Activated T-helper 17 cell treated with anti-CD3 and anti-CD28 coated beads, Interleukin-2, amount 50 U/mL, for 72 hours (primary cell): Measurements from ENCODE around the gene STAT5B. TPM values are rescaled to one million over a fixed set of nuclear protein-coding genes. Genes with fewer than 3 reads are reported as not detected.
"Not testable (repeated sequence)": the region's sequence is repeated elsewhere in the genome, so short reads cannot be mapped to it uniquely, and the experiment has no call there.

Experiments used
- ATAC-seq: fragments of 150-1000 bp; cut with Tn5 transposase; replicated peaks from 2 replicates; pipeline ENCODE4 v1.10.0; 2021; ENCODE audit warnings: mild to moderate bottlenecking, moderate library complexity
- H3K27ac Mint-ChIP-seq: one replicate; pipeline ENCODE4 v1.8.0; 2022; ENCODE audit warnings: mixed read lengths
- H3K27me3 Mint-ChIP-seq: one replicate; pipeline ENCODE4 v1.8.0; 2022; ENCODE audit warnings: mixed read lengths
- H3K36me3 Mint-ChIP-seq: one replicate; pipeline ENCODE4 v1.8.0; 2022; ENCODE audit warnings: low read depth, mild to moderate bottlenecking, mixed read lengths
- H3K4me1 Mint-ChIP-seq: one replicate; pipeline ENCODE4 v1.8.0; 2022; ENCODE audit warnings: mixed read lengths
- H3K4me3 Mint-ChIP-seq: one replicate; pipeline ENCODE4 v1.8.0; 2022; ENCODE audit warnings: mild to moderate bottlenecking, mixed read lengths
- H3K9me3 Mint-ChIP-seq: one replicate; pipeline ENCODE4 v1.8.0; 2022; ENCODE audit warnings: mixed read lengths
- total RNA-seq, 2 donors: library from RNA; stranded (reverse); gene quantifications; one replicate each; pipeline ENCODE4 v1.2.3, GENCODE V29; 2022

Gene STAT5B
- total RNA-seq, 2 donors from 2014 or later, result 124 to 255 TPM

DNA sequence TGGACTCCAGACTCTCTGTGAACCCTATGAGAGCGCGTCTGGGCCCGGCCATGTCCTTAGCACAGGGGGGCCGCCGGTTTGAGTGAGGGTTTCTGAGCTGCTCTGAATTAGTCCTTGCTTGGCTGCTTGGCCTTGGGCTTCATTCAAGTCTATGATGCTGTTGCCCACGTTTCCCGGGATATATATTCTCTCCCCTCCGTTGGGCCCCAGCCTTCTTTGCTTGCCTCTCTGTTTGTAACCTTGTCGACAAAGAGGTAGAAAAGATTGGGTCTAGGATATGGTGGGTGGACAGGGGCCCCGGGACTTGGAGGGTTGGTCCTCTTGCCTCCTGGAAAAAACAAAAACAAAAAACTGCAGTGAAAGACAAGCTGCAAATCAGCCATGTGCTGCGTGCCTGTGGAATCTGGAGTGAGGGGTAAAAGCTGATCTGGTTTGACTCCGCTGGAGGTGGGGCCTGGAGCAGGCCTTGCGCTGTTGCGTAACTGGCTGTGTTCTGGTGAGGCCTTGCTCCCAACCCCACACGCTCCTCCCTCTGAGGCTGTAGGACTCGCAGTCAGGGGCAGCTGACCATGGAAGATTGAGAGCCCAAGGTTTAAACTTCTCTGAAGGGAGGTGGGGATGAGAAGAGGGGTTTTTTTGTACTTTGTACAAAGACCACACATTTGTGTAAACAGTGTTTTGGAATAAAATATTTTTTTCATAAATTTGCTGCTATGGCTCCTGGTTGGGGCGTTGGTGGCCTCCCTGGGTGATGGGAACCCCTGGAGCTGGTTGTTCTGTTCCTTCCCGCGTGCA, 35.2 kb upstream of the STAT5B start:
- H3K4me3 Mint-ChIP-seq, result peak overlapping the region; percentile 63
- H3K27ac Mint-ChIP-seq, result peak overlapping the region; percentile 86
- ATAC-seq, result peak; percentile 7
- H3K36me3 Mint-ChIP-seq, result peaks cover 100% of the 10 kb centered on the region
- H3K27me3 Mint-ChIP-seq, result no peaks in the 10 kb centered on the region
- peaks cover 45% of the 10 kb centered on the region for H3K4me1 Mint-ChIP-seq
- no peaks in the 10 kb centered on the region for H3K9me3 Mint-ChIP-seq

DNA sequence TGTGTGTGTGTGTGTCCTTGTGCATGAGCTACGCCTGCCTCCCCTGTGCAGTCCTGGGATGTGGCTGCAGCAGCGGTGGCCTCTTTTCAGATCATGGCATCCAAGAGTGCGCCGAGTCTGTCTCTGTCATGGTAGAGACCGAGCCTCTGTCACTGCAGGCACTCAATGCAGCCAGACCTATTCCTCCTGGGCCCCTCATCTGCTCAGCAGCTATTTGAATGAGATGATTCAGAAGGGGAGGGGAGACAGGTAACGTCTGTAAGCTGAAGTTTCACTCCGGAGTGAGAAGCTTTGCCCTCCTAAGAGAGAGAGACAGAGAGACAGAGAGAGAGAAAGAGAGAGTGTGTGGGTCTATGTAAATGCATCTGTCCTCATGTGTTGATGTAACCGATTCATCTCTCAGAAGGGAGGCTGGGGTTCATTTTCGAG, 34.6 kb upstream of the STAT5B start:
- peak overlapping the region; percentile 63 for H3K4me3 Mint-ChIP-seq
- no peaks in the 10 kb centered on the region for H3K27me3 Mint-ChIP-seq
- peak; percentile 38 for ATAC-seq
- H3K36me3 Mint-ChIP-seq, result peaks cover 100% of the 10 kb centered on the region
- H3K9me3 Mint-ChIP-seq, result no peaks in the 10 kb centered on the region
- peak overlapping the region; percentile 86 for H3K27ac Mint-ChIP-seq
- peaks cover 48% of the 10 kb centered on the region for H3K4me1 Mint-ChIP-seq

GRCh38 chr17:42309986-42310786, 34.0 kb upstream of the STAT5B start:
- H3K27me3 Mint-ChIP-seq, result no peaks in the 10 kb centered on the region
- H3K4me3 Mint-ChIP-seq, result peak overlapping the region; percentile 63
- no peak for ATAC-seq
- peaks cover 43% of the 10 kb centered on the region for H3K4me1 Mint-ChIP-seq
- H3K9me3 Mint-ChIP-seq, result no peaks in the 10 kb centered on the region
- H3K36me3 Mint-ChIP-seq, result peaks cover 98% of the 10 kb centered on the region
- peak overlapping the region; percentile 86 for H3K27ac Mint-ChIP-seq

- H3K4me1 Mint-ChIP-seq, result peaks cover 46% of the 10 kb centered on the region
- peak overlapping the region; percentile 4 for H3K4me3 Mint-ChIP-seq
- no peaks in the 10 kb centered on the region for H3K9me3 Mint-ChIP-seq
- no peak for ATAC-seq
- peak overlapping the region; percentile 86 for H3K27ac Mint-ChIP-seq
- no peaks in the 10 kb centered on the region for H3K27me3 Mint-ChIP-seq
- H3K36me3 Mint-ChIP-seq, result peaks cover 98% of the 10 kb centered on the region
These were observed 33.0 kb upstream of the STAT5B start for GRCh38 chr17:42309142-42309541.

DNA sequence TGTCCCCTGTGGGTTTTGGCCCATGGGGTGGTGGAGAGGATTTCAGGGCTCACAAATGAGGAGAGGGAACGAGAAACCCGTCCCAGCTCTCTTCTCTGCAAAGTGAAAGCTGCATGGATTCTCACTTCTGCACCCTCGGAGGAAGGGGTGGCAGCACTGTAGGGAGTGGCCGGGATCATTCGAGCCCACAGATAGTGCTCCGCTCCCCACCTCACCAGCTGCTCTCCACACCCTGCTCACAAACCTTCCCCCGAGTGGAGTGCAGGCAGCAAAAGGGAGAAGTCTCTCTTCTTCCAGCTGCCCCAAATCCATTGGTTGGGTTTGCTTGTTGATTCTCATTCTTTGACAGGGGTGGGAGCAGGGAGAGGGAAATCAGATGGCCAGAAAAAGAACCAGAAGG, 32.3 kb upstream of the STAT5B start:
- peak overlapping the region; percentile 86 for H3K27ac Mint-ChIP-seq
- H3K4me1 Mint-ChIP-seq, result peaks cover 47% of the 10 kb centered on the region
- H3K9me3 Mint-ChIP-seq, result no peaks in the 10 kb centered on the region
- H3K4me3 Mint-ChIP-seq, result peak overlapping the region; percentile 4
- peaks cover 98% of the 10 kb centered on the region for H3K36me3 Mint-ChIP-seq
- no peak for ATAC-seq
- H3K27me3 Mint-ChIP-seq, result no peaks in the 10 kb centered on the region

DNA sequence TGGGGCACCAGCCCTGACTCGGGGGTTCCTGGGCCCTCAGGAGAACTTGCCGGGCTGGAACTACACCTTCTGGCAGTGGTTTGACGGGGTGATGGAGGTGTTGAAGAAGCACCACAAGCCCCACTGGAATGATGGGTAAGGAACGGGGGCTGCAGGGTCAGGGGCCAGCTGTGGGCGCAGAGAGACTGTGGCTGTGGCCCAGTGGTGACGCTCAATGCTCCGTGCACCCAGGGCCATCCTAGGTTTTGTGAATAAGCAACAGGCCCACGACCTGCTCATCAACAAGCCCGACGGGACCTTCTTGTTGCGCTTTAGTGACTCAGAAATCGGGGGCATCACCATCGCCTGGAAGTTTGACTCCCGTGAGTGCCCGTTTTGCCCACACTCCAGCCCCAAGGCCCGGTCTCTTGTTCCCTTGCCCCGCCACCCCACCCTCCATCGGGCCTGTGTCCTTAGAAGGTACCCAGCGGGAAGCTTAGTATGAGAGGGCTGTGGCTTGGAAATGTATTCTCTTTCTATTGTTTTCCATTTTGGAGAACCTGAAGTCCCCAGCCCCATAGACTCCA, 31.3 kb upstream of the STAT5B start:
- no peaks in the 10 kb centered on the region for H3K9me3 Mint-ChIP-seq
- no peak for ATAC-seq
- H3K27ac Mint-ChIP-seq, result peak overlapping the region; percentile 58
- peak overlapping the region; percentile 11 for H3K4me3 Mint-ChIP-seq
- no peaks in the 10 kb centered on the region for H3K27me3 Mint-ChIP-seq
- peaks cover 47% of the 10 kb centered on the region for H3K4me1 Mint-ChIP-seq
- peaks cover 98% of the 10 kb centered on the region for H3K36me3 Mint-ChIP-seq

GRCh38 chr17:42306385-42306667, 30.1 kb upstream of the STAT5B start:
- H3K4me1 Mint-ChIP-seq, result peaks cover 43% of the 10 kb centered on the region
- no peaks in the 10 kb centered on the region for H3K9me3 Mint-ChIP-seq
- H3K4me3 Mint-ChIP-seq, result no peak overlapping the region
- H3K36me3 Mint-ChIP-seq, result peaks cover 98% of the 10 kb centered on the region
- peak overlapping the region; percentile 89 for H3K27ac Mint-ChIP-seq
- no peak for ATAC-seq
- H3K27me3 Mint-ChIP-seq, result no peaks in the 10 kb centered on the region

GRCh38 chr17:42305543-42306384, 29.6 kb upstream of the STAT5B start:
- peak overlapping the region; percentile 89 for H3K27ac Mint-ChIP-seq
- H3K4me1 Mint-ChIP-seq, result peaks cover 39% of the 10 kb centered on the region
- H3K9me3 Mint-ChIP-seq, result no peaks in the 10 kb centered on the region
- no peak overlapping the region for H3K4me3 Mint-ChIP-seq
- ATAC-seq, result no peak
- H3K27me3 Mint-ChIP-seq, result no peaks in the 10 kb centered on the region
- peaks cover 98% of the 10 kb centered on the region for H3K36me3 Mint-ChIP-seq

GRCh38 chr17:42305031-42305330, 28.8 kb upstream of the STAT5B start:
- Mint-ChIP-seq H3K4me1 (peaks cover 32% of the 10 kb centered on the region), H3K27ac (peak overlapping the region; percentile 74), H3K36me3 (peaks cover 95% of the 10 kb centered on the region)
- not testable (repeated sequence) for H3K9me3 Mint-ChIP-seq, ATAC-seq, H3K27me3 Mint-ChIP-seq, H3K4me3 Mint-ChIP-seq

- no peak for ATAC-seq
- H3K27ac Mint-ChIP-seq, result peak overlapping the region; percentile 76
- no peaks in the 10 kb centered on the region for H3K27me3 Mint-ChIP-seq
- peaks cover 26% of the 10 kb centered on the region for H3K4me1 Mint-ChIP-seq
- no peaks in the 10 kb centered on the region for H3K9me3 Mint-ChIP-seq
- H3K4me3 Mint-ChIP-seq, result peak overlapping the region; percentile 18
- peaks cover 93% of the 10 kb centered on the region for H3K36me3 Mint-ChIP-seq
These were observed 28.2 kb upstream of the STAT5B start for GRCh38 chr17:42304187-42305030.

DNA sequence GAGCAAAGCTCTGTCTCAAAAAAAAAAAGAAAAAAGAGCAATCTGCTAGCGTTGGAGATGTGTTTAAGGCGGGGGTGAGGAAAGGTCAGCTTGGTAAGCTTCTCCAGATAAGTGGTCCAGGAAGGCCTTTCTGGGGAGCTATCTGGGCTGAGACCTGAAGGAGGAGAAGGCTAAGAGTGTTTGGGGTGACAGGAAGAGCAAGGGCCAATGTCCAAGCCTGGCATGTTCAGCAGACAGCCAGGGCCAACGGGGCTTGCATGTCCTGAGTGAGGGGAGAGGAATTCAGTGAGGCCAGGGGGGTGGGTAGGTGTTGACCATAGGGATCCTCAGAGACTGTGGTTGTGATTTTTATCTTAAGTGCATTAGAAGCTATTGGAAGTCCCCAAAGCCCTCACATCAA, 27.5 kb upstream of the STAT5B start:
- Mint-ChIP-seq H3K27me3 (no peaks in the 10 kb centered on the region), H3K4me1 (peaks cover 22% of the 10 kb centered on the region), H3K27ac (peak overlapping the region; percentile 76), H3K4me3 (peak overlapping the region; percentile 18), H3K9me3 (no peaks in the 10 kb centered on the region), H3K36me3 (peaks cover 93% of the 10 kb centered on the region)
- no peak for ATAC-seq

- no peaks in the 10 kb centered on the region for H3K9me3 Mint-ChIP-seq
- peaks cover 93% of the 10 kb centered on the region for H3K36me3 Mint-ChIP-seq
- ATAC-seq, result no peak
- H3K27me3 Mint-ChIP-seq, result no peaks in the 10 kb centered on the region
- H3K4me3 Mint-ChIP-seq, result no peak overlapping the region
- peaks cover 19% of the 10 kb centered on the region for H3K4me1 Mint-ChIP-seq
- H3K27ac Mint-ChIP-seq, result peak overlapping the region; percentile 28
These were observed 24.8 kb upstream of the STAT5B start for GRCh38 chr17:42301022-42301421.

DNA sequence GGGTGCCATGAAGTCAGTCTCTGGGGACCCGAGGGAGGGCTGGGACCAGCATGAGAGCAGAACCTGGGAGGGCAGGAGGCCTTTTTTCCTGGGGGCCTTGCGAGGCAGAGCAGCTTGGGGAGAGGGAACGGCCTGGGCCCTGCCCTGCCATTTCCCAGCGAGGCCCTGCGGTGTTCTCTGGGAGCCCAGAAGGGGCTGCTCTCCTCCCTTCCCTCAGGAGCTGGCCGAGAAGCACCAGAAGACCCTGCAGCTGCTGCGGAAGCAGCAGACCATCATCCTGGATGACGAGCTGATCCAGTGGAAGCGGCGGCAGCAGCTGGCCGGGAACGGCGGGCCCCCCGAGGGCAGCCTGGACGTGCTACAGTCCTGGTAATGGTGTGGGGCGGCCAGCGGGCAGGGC, 23.7 kb upstream of the STAT5B start:
- H3K4me3 Mint-ChIP-seq, ATAC-seq: not testable (repeated sequence)

More for the DNA sequence above, 23.7 kb upstream of the STAT5B start:
- not testable (repeated sequence) for H3K27me3 Mint-ChIP-seq, H3K9me3 Mint-ChIP-seq, H3K27ac Mint-ChIP-seq
- Mint-ChIP-seq H3K36me3 (peaks cover 95% of the 10 kb centered on the region), H3K4me1 (peaks cover 24% of the 10 kb centered on the region)
